PC-3 (cell line): ENCODE results near the gene TGFA. TPM values are rescaled to one million over a fixed set of nuclear protein-coding genes. Genes with fewer than 3 reads are reported as not detected.
A peak's percentile ranks its signal among the peaks of the same experiment; 100 is the strongest.

Experiments
- ATAC-seq: fragments of 200-7000 bp; cut with Tn5 transposase; 2 replicates; pipeline ENCODE4 v1.9.1; 2020; ENCODE audit warnings: mild to moderate bottlenecking, moderate library complexity
- BruUV-seq: library from RNA; stranded (reverse); fragments of 400-500 nt; replicated peaks from 2 replicates; lab custom pipeline; 2021; lab: Mats Ljungman, UMichigan
- CTCF ChIA-PET: fragments of 300-600 bp; sonication (Branson Sonifier 250); formaldehyde crosslinking; loops from one replicate; lab custom pipeline; 2022; ENCODE audit warnings: antibody characterized with exemption; lab: Charles Lee
- POLR2A ChIA-PET: fragments of 300-600 bp; sonication (Branson Sonifier 250); formaldehyde crosslinking; loops from one replicate; lab custom pipeline; 2022; ENCODE audit warnings: antibody characterized with exemption; ENCODE audit not compliant: unreplicated experiment; lab: Charles Lee
- DNase-seq: peaks from one replicate; pipeline ENCODE4 v3.0.0-alpha.2; 2015
- H2AFZ ChIP-seq: fragments of 300-600 bp; sonication (generic); 2 replicates; pipeline ENCODE4 v1.6.0; 2016; ENCODE audit warnings: antibody characterized with exemption, low read length
- H3F3A ChIP-seq: fragments of 300-600 bp; sonication (generic); one replicate; pipeline ENCODE4 v1.6.0; 2017; ENCODE audit warnings: antibody characterized with exemption, low read length, control low read depth, mild to moderate bottlenecking; ENCODE audit not compliant: unreplicated experiment
- H3K27ac ChIP-seq: fragments of 300-600 bp; sonication (generic); 2 replicates; pipeline ENCODE4 v1.5.1; 2016; ENCODE audit warnings: mild to moderate bottlenecking, low read length
- H3K27me3 ChIP-seq: fragments of 300-600 bp; sonication (generic); 2 replicates; pipeline ENCODE4 v1.6.1; 2016; ENCODE audit warnings: low read length, mixed read lengths
- H3K36me3 ChIP-seq: fragments of 300-600 bp; sonication (generic); 2 replicates; pipeline ENCODE4 v1.6.1; 2016; ENCODE audit warnings: low read depth, mixed run types, low read length, mixed read lengths
- H3K4me1 ChIP-seq: fragments of 300-600 bp; sonication (generic); 2 replicates; pipeline ENCODE4 v1.5.1; 2016; ENCODE audit warnings: low read length; ENCODE audit not compliant: insufficient read depth
- H3K4me2 ChIP-seq: fragments of 300-600 bp; sonication (generic); 2 replicates; pipeline ENCODE4 v1.6.0; 2016; ENCODE audit warnings: low read length
- H3K4me3 ChIP-seq: fragments of 300-600 bp; sonication (generic); 2 replicates; pipeline ENCODE4 v1.5.1; 2016; ENCODE audit warnings: mild to moderate bottlenecking, low read length, mixed read lengths
- H3K79me2 ChIP-seq: fragments of 300-600 bp; sonication (generic); 2 replicates; pipeline ENCODE4 v1.6.1; 2017; ENCODE audit warnings: low read length, mixed read lengths
- H3K9ac ChIP-seq: fragments of 300-600 bp; sonication (generic); 2 replicates; pipeline ENCODE4 v1.6.0; 2016; ENCODE audit warnings: mild to moderate bottlenecking, low read length
- H3K9me2 ChIP-seq: fragments of 300-600 bp; sonication (generic); replicated peaks from 2 replicates; pipeline ENCODE4 v1.6.1; 2016; ENCODE audit warnings: mixed run types, low read length, mixed read lengths
- H3K9me3 ChIP-seq: fragments of 300-600 bp; sonication (generic); 2 replicates; pipeline ENCODE4 v1.6.1; 2016; ENCODE audit warnings: low read length, mixed read lengths
- H4K20me1 ChIP-seq: fragments of 300-600 bp; sonication (generic); 2 replicates; pipeline ENCODE4 v1.6.1; 2016; ENCODE audit warnings: low read length, mixed read lengths
- EZH2 ChIP-seq: fragments of 300-600 bp; sonication (generic); IDR thresholded peaks from one replicate; pipeline ENCODE4 v1.6.1; 2017; ENCODE audit warnings: antibody characterized with exemption, mild to moderate bottlenecking, low read length; ENCODE audit not compliant: unreplicated experiment
- EZH2phosphoT487 ChIP-seq: fragments of 300-600 bp; sonication (generic); IDR thresholded peaks from 2 replicates; pipeline ENCODE4 v1.6.1; 2018; ENCODE audit warnings: mild to moderate bottlenecking, antibody characterized with exemption, low read length, borderline replicate concordance
- intact Hi-C: fragments of 100-400 bp; cut with micrococcal nuclease; formaldehyde crosslinking; loops from 2 replicates; pipeline ENCODE4 v1.9.0; 2023
- total RNA-seq: library from RNA; depleted of rRNA; stranded (reverse); fragments of >200 nt; gene quantifications from 2 replicates; pipeline ENCODE4 v1.2.3, GENCODE V29; 2014
- TF ChIP-seq, protein P1 (sequence below): fragments of 300-600 bp; sonication (generic); conservative IDR thresholded peaks from 2 replicates; pipeline ENCODE4 v1.5.1; 2017; ENCODE audit warnings: antibody characterized with exemption, low read depth, mild to moderate bottlenecking, low read length

Gene TGFA
- total RNA-seq, 1 experiment from 2014 or later: 45.0 TPM

- ATAC-seq: peak; percentile 76
- ChIA-PET POLR2A (no interaction called here), CTCF (no interaction called here)
Measured at GRCh38 chr2:70516596-70516995, 37.0 kb downstream of the TGFA start.

GRCh38 chr2:70515938-70516337, 37.7 kb downstream of the TGFA start:
- Histone ChIP-seq H3K4me1 (peaks cover 35% of the 10 kb centered on the region), H3K9me2 (no peaks in the 10 kb centered on the region), H3K4me3 (no peak overlapping the region), H3K9ac (no peak overlapping the region), H4K20me1 (no peaks in the 10 kb centered on the region; the same call in 1 of the 2 replicates), H3K27me3 (no peaks in the 10 kb centered on the region), H3F3A (no peaks in the 10 kb centered on the region), H3K79me2 (peaks cover 83% of the 10 kb centered on the region), H3K4me2 (peak overlapping the region; percentile 38), H2AFZ (no peak overlapping the region), H3K36me3 (peaks cover 21% of the 10 kb centered on the region; the same call in 1 of the 2 replicates), H3K9me3 (no peaks in the 10 kb centered on the region), H3K27ac (peak overlapping the region; percentile 8; the same call in 1 of the 2 replicates)
- intact Hi-C loops: no loop called here
- ChIA-PET CTCF (no interaction called here), POLR2A (no interaction called here)
- DNase-seq (no peak), ATAC-seq (no peak)
- no TSS peak for BruUV-seq
- TF ChIP-seq EZH2phosphoT487 (no peak), EZH2 (no peak)
- TF ChIP-seq, protein P1, sequence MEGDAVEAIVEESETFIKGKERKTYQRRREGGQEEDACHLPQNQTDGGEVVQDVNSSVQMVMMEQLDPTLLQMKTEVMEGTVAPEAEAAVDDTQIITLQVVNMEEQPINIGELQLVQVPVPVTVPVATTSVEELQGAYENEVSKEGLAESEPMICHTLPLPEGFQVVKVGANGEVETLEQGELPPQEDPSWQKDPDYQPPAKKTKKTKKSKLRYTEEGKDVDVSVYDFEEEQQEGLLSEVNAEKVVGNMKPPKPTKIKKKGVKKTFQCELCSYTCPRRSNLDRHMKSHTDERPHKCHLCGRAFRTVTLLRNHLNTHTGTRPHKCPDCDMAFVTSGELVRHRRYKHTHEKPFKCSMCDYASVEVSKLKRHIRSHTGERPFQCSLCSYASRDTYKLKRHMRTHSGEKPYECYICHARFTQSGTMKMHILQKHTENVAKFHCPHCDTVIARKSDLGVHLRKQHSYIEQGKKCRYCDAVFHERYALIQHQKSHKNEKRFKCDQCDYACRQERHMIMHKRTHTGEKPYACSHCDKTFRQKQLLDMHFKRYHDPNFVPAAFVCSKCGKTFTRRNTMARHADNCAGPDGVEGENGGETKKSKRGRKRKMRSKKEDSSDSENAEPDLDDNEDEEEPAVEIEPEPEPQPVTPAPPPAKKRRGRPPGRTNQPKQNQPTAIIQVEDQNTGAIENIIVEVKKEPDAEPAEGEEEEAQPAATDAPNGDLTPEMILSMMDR: no peak

More at GRCh38 chr2:70516596-70516995, 37.0 kb downstream of the TGFA start:
- BruUV-seq: no TSS peak
- peak; percentile 79 for DNase-seq
- Histone ChIP-seq H3K4me1 (peaks cover 39% of the 10 kb centered on the region), H3K9me3 (no peaks in the 10 kb centered on the region), H3K4me2 (peak overlapping the region; percentile 38), H3K27me3 (no peaks in the 10 kb centered on the region), H3K27ac (peak overlapping the region; percentile 45), H4K20me1 (no peaks in the 10 kb centered on the region; the same call in 1 of the 2 replicates), H3K4me3 (no peak overlapping the region), H3K9me2 (no peaks in the 10 kb centered on the region), H3F3A (no peaks in the 10 kb centered on the region), H2AFZ (no peak overlapping the region), H3K36me3 (peaks cover 15% of the 10 kb centered on the region; the same call in 1 of the 2 replicates), H3K9ac (no peak overlapping the region), H3K79me2 (peaks cover 84% of the 10 kb centered on the region)
- TF ChIP-seq EZH2: no peak
- TF ChIP-seq EZH2phosphoT487: no peak
- TF ChIP-seq, protein P1: no peak
- intact Hi-C loops: no loop called here

- intact Hi-C loops: no loop called here
- TF ChIP-seq EZH2: no peak
Measured at GRCh38 chr2:70514612-70515055, 39.0 kb downstream of the TGFA start.

More at GRCh38 chr2:70514612-70515055, 39.0 kb downstream of the TGFA start:
- Histone ChIP-seq H3K27me3 (no peaks in the 10 kb centered on the region), H4K20me1 (no peaks in the 10 kb centered on the region; the same call in 1 of the 2 replicates), H2AFZ (no peak overlapping the region), H3K9ac (no peak overlapping the region), H3K27ac (no peak overlapping the region), H3K4me1 (peaks cover 43% of the 10 kb centered on the region), H3K4me3 (no peak overlapping the region), H3K36me3 (peaks cover 22% of the 10 kb centered on the region; the same call in 1 of the 2 replicates), H3K9me2 (no peaks in the 10 kb centered on the region), H3K79me2 (peaks cover 83% of the 10 kb centered on the region), H3K9me3 (no peaks in the 10 kb centered on the region), H3F3A (peaks cover 4% of the 10 kb centered on the region), H3K4me2 (no peak overlapping the region)
- BruUV-seq: no TSS peak
- CTCF ChIA-PET: no interaction called here
- DNase-seq (no peak), ATAC-seq (no peak)
- POLR2A ChIA-PET: no interaction called here
